ENCODE measurements around the gene ATP2A2. TPM values are rescaled to one million over a fixed set of nuclear protein-coding genes. Genes with fewer than 3 reads are reported as not detected.
A peak's percentile ranks its signal among the peaks of the same experiment; 100 is the strongest.
"Not testable (repeated sequence)": the region's sequence is repeated elsewhere in the genome, so short reads cannot be mapped to it uniquely, and the experiment has no call there.

Gene ATP2A2
- polyA plus RNA-seq, 3 donors = 29.6 to 88.1 (median 35.4) TPM

DNA sequence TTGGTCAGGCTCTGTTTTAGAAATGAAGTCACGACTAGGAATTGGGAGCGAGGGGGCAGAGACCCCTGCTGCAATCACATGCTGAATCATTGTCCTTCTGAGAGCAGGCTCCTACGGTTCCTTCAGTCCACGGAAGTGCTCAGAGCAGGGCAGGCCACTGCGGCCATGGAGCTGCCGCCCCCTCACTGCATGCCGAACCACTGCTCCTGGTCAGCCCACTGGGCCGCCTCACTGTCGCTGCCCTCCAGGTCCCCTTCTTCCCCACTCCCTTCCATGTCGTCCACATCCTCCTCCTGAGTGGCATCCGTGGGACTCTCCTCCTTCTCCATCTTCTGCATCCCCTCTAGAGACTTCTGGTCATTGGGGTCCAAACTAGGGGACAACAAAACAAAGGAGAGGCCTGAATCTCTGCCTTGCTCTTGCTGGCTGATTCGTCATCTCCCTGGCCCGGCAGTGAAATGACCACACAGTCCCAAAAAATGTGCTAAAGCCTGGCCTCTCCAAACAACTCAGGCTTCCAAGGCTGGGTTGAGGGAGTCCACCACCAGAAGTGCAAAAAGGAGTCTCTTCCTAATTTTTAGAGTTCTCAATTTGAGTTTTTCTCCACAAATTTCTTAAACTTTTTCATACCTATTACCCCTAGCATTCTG, 93.0 kb downstream of the ATP2A2 start:
- 80 to 91% (median 84%) methylated on average over 13 of the region's 13 CpGs for WGBS, 3 donors
- H3K27ac ChIP-seq (ENCODE audit: low read depth, low read length) = peak overlapping the region; percentile 11

DNA sequence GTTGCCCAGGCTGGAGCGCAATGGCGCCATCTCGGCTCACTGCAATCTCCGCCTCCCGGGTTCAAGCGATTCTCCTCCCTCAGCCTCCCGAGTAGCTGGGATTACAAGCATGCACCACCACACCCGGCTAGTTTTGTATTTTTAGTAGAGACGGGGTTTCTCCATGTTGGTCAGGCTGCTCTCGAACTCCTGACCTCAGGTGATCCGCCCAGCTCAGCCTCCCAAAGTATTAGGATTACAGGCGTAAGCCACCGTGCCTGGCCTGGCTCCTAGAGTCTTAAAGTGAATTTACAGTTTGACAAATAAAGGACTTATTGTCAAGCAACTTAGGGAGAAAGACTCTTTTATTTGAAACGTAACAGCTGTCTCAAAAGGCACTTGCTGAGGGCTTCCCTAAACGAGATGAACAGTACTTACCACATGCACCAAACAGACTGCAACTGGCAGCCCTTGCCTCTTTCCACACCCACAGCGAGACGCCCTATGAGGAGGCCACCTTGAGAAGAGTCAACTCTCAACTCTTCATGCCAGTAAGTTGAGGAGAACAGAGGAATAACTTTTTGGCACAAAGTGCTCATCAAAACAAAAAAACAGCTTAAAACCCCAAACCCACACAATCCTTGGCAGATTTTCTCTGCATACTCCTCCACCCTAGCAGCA, 97.2 kb downstream of the ATP2A2 start:
- 82 to 91% (median 85%) methylated on average over 17 of the region's 17 CpGs for WGBS, 3 donors

DNA sequence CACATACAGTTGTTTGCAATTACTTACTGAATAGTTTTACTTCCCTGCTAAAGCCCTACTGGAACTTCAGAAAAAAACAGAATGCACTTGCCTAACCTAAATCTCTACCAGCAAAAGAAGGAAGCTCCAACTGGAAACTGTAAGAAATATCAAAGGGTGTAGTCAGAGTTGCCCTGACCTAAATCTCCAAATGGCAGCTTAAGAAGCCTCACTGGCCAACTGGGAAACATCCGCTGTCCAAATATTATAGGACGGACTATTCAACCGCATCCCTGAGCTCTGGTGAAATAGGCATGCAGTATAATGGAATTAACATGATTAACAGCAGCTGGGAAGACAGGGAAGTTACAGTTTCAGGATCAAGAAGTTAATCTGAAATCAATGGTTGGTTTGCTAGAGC, 98.2 kb downstream of the ATP2A2 start:
- 87 to 96% (median 90%) methylated on average over 3 of the region's 3 CpGs for WGBS, 3 donors
- H3K27ac ChIP-seq (ENCODE audit: low read depth, low read length) = no peak overlapping the region

More for the DNA sequence above, 97.2 kb downstream of the ATP2A2 start:
- H3K27ac ChIP-seq (ENCODE audit: low read depth, low read length) = not testable (repeated sequence)

DNA sequence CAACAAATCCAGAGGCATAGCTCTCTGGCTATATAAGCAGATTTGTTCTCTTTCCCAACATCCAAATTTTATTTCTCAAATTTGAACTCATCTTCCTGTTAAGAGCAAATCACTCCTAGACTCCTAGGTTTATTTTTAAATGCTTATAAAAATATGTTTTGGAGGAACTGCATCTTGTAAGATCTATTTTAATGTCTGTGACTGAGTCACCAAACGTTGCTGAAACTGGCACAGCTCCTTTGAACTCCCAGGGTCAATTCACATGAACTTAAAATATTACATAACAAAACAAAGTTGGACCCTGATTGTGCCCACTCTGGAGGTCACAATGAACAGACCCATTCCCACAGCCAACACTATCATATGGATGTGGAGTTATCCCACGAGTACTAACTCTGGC, 98.6 kb downstream of the ATP2A2 start:
- 70 to 75% (median 70%) methylated on average over 2 of the region's 2 CpGs for WGBS, 3 donors
- no peak overlapping the region for H3K27ac ChIP-seq (ENCODE audit: low read depth, low read length)

DNA sequence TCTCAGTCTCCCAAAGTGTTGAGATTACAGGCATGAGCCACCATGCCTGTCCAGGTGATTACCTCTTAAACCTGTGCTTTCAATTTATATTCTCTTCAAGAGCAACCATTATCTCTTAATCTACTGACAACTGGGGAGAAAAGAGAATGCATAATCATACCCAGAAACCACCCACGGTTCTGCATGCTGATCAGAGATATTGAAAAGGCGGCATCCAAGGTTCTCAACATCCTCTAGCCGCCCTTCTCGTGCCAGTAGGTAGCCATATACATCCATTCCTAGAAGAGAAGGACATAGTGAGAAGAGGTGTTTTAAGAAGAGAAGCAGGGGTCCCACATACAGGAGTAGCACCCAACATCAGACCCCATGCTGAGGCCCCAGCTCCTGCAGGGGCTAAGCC, 101.6 kb downstream of the ATP2A2 start:
- 86 to 96% (median 95%) methylated on average over 4 of the region's 4 CpGs for WGBS, 3 donors
- no peak overlapping the region for H3K27ac ChIP-seq (ENCODE audit: low read depth, low read length)

Other genes with a start within 250 kb of the ATP2A2 start
- 10 to 100 TPM in 1 of 3 donors, 1 to 10 TPM in 2; 4.6 to 12.1 (median 8.3) TPM for gene C12orf76, start 232.7 kb upstream of the ATP2A2 start, polyA plus RNA-seq
- gene IFT81, start 156.9 kb upstream of the ATP2A2 start, polyA plus RNA-seq = 1 to 10 TPM; 2.0 to 7.2 (median 2.7) TPM
- 10 to 100 TPM; 12.9 to 23.0 (median 20.4) TPM for gene ANAPC7, start 122.5 kb downstream of the ATP2A2 start, polyA plus RNA-seq
- 100 to 1,000 TPM; 133 to 408 (median 220) TPM for gene ARPC3, start 169.1 kb downstream of the ATP2A2 start, polyA plus RNA-seq
- 10 to 100 TPM; 14.3 to 36.7 (median 32.9) TPM for gene GPN3, start 187.0 kb downstream of the ATP2A2 start, polyA plus RNA-seq
- gene FAM216A, start 187.6 kb downstream of the ATP2A2 start, polyA plus RNA-seq = 10 to 100 TPM in 1 of 3 donors, 1 to 10 TPM in 2; 1.8 to 14.1 (median 4.8) TPM
- 100 to 1,000 TPM in 2 of 3 donors, 10 to 100 TPM in 1; 64.0 to 163 (median 146) TPM for gene VPS29, start 220.9 kb downstream of the ATP2A2 start, polyA plus RNA-seq
- gene RAD9B, start 221.1 kb downstream of the ATP2A2 start, polyA plus RNA-seq = under 1 TPM; 0.09 to 0.56 (median 0.13) TPM

Data from adipose tissue (tissue), 3 donors.